Caco-2 (cell line): ENCODE results near the gene AVEN. TPM values are rescaled to one million over a fixed set of nuclear protein-coding genes. Genes with fewer than 3 reads are reported as not detected.

Experiments
- BruUV-seq: library from RNA; stranded (reverse); fragments of 400-500 nt; replicated peaks from 2 replicates; lab custom pipeline; 2021; lab: Mats Ljungman, UMichigan
- CTCF ChIA-PET: fragments of 300-600 bp; sonication (Branson Sonifier 250); formaldehyde crosslinking; loops from one replicate; lab custom pipeline; 2022; ENCODE audit warnings: antibody characterized with exemption; lab: Charles Lee
- POLR2A ChIA-PET: fragments of 300-600 bp; sonication (Branson Sonifier 250); formaldehyde crosslinking; loops from one replicate; lab custom pipeline; 2022; ENCODE audit warnings: antibody characterized with exemption; lab: Charles Lee
- DNase-seq, 2 experiments: peaks; one replicate each; pipeline versions ENCODE4 v3.0.0 to v3.0.0-alpha.2; 2020 to 2022
- H3K27me3 ChIP-seq: replicated peaks from 2 replicates; pipeline ENCODE4 v1.6.0; 2011; ENCODE audit warnings: low read length; ENCODE audit not compliant: control insufficient read depth, insufficient read depth
- H3K36me3 ChIP-seq: 2 replicates; pipeline ENCODE4 v1.5.1; 2011; ENCODE audit warnings: low read length; ENCODE audit not compliant: control insufficient read depth, insufficient read depth
- H3K4me1 ChIP-seq: fragments of 250-450 bp; sonication (Bioruptor Pico); 2 replicates; pipeline ENCODE4 v1.5.1; 2020; ENCODE audit warnings: mild to moderate bottlenecking
- H3K4me3 ChIP-seq: 2 replicates; pipeline ENCODE4 v1.5.1; 2011; ENCODE audit warnings: low read depth, mild to moderate bottlenecking, control low read depth, low read length
- H3K9me3 ChIP-seq: fragments of 250-450 bp; sonication (Bioruptor Pico); 2 replicates; pipeline ENCODE4 v1.5.1; 2020; ENCODE audit warnings: mild to moderate bottlenecking, moderate library complexity
- H3K27ac Mint-ChIP-seq: one replicate; pipeline ENCODE4 v1.8.0; 2022; ENCODE audit warnings: mixed read lengths; ENCODE audit not compliant: unreplicated experiment
- H3K27me3 Mint-ChIP-seq: one replicate; pipeline ENCODE4 v1.8.0; 2022; ENCODE audit warnings: mixed read lengths; ENCODE audit not compliant: insufficient read depth, unreplicated experiment
- H3K36me3 Mint-ChIP-seq: one replicate; pipeline ENCODE4 v1.8.0; 2022; ENCODE audit warnings: mild to moderate bottlenecking, mixed read lengths; ENCODE audit not compliant: insufficient read depth, unreplicated experiment
- H3K4me1 Mint-ChIP-seq: one replicate; pipeline ENCODE4 v1.8.0; 2022; ENCODE audit warnings: low read depth, mixed read lengths; ENCODE audit not compliant: unreplicated experiment
- H3K4me3 Mint-ChIP-seq: one replicate; pipeline ENCODE4 v1.8.0; 2022; ENCODE audit warnings: mild to moderate bottlenecking, moderate library complexity, mixed read lengths; ENCODE audit not compliant: unreplicated experiment
- H3K9me3 Mint-ChIP-seq: one replicate; pipeline ENCODE4 v1.8.0; 2022; ENCODE audit warnings: mixed read lengths; ENCODE audit not compliant: unreplicated experiment
- CTCF ChIP-seq, 2 experiments: fragments of 200-600 bp in 1 of 2; IDR thresholded peaks; 1 replicate in 1 of 2; 2 replicates in 1 of 2; pipeline versions ENCODE4 v1.5.1 to v1.8.0; 2011 to 2022; ENCODE audit warnings: antibody characterized with exemption in 1 of 2, control low read depth in 1 of 2, inconsistent platforms in 1 of 2, low read depth in 1 of 2, low read length in 1 of 2, mild to moderate bottlenecking in 1 of 2, moderate library complexity in 1 of 2; ENCODE audit not compliant: insufficient read depth in 1 of 2, severe bottlenecking in 1 of 2, unreplicated experiment in 1 of 2
- intact Hi-C: fragments of 100-400 bp; cut with micrococcal nuclease; formaldehyde crosslinking; loops from one replicate; pipeline ENCODE4 v1.10.0; 2022; ENCODE audit not compliant: unreplicated experiment
- total RNA-seq: library from RNA; stranded (reverse); gene quantifications from 2 replicates; pipeline ENCODE4 v1.2.3, GENCODE V29; 2022

The AVEN gene
- total RNA-seq, 1 experiment from 2014 or later: 8.7 TPM

GRCh38 chr15:33941279-33942063 is 97.5 kb downstream of the AVEN start:
- BruUV-seq: no TSS peak
- H3K36me3 Mint-ChIP-seq: no peaks in the 10 kb centered on the region
- H3K4me3 ChIP-seq: no peak overlapping the region

GRCh38 chr15:33934921-33935320 is 104.1 kb downstream of the AVEN start:
- ChIA-PET POLR2A (no interaction called here), CTCF (no interaction called here)
- DNase-seq: no peak
- Mint-ChIP-seq H3K36me3 (no peaks in the 10 kb centered on the region), H3K4me1 (no peaks in the 10 kb centered on the region), H3K9me3 (no peaks in the 10 kb centered on the region), H3K4me3 (no peak overlapping the region), H3K27ac (no peak overlapping the region), H3K27me3 (no peaks in the 10 kb centered on the region)
- Histone ChIP-seq H3K27me3 (no peaks in the 10 kb centered on the region), H3K4me3 (no peak overlapping the region), H3K4me1 (no peaks in the 10 kb centered on the region), H3K9me3 (no peaks in the 10 kb centered on the region), H3K36me3 (no peaks in the 10 kb centered on the region)
- BruUV-seq: no TSS peak
- no peak for TF ChIP-seq CTCF (IDR thresholded peaks at IDR 0.05; ENCODE audit: insufficient read depth in 1 of 2, low read depth in 1 of 2, low read length in 1 of 2, severe bottlenecking in 1 of 2, unreplicated experiment in 1 of 2)
- intact Hi-C loops: loop anchor here (5.0 kb wide), 1 partner anchor 277 kb away; the partner anchor contains the start of gene KATNBL1

More at GRCh38 chr15:33941279-33942063, 97.5 kb downstream of the AVEN start:
- no peaks in the 10 kb centered on the region for H3K9me3 Mint-ChIP-seq
- DNase-seq: no peak
- no peak overlapping the region for H3K27ac Mint-ChIP-seq
- no peaks in the 10 kb centered on the region for H3K9me3 ChIP-seq
- no peaks in the 10 kb centered on the region for H3K27me3 Mint-ChIP-seq
- no peaks in the 10 kb centered on the region for H3K27me3 ChIP-seq
- intact Hi-C loops: no loop called here
- no peaks in the 10 kb centered on the region for H3K36me3 ChIP-seq
- CTCF ChIA-PET: no interaction called here
- POLR2A ChIA-PET: no interaction called here
- TF ChIP-seq CTCF (IDR thresholded peaks at IDR 0.05; ENCODE audit: insufficient read depth in 1 of 2, low read depth in 1 of 2, low read length in 1 of 2, severe bottlenecking in 1 of 2, unreplicated experiment in 1 of 2): no peak
- H3K4me1 ChIP-seq: no peaks in the 10 kb centered on the region
- no peaks in the 10 kb centered on the region for H3K4me1 Mint-ChIP-seq
- no peak overlapping the region for H3K4me3 Mint-ChIP-seq

DNA sequence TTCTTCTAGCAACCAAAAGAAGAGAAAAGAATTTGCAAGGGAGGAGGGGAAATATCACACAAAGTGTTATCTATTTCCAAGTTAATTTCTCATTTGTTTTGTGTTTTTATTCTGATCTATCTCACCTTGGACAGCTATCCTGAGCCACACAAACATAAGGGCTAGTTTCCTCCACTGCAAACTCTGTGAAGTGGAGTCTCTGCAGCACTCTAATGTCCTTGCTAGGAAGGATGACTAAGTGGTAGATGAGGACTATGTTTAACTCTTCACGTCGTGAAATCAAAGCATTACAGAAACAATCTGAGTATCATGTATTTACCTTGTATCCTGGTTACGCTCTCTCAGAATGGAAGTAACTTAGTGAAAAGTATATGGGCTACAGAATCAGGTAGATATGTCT is 104.6 kb downstream of the AVEN start:
- ChIA-PET POLR2A (no interaction called here), CTCF (no interaction called here)
- no peaks in the 10 kb centered on the region for H3K4me1 Mint-ChIP-seq
- DNase-seq: no peak
- Histone ChIP-seq H3K36me3 (no peaks in the 10 kb centered on the region), H3K4me3 (no peak overlapping the region), H3K27me3 (no peaks in the 10 kb centered on the region), H3K9me3 (no peaks in the 10 kb centered on the region), H3K4me1 (no peaks in the 10 kb centered on the region)
- H3K27ac Mint-ChIP-seq: no peak overlapping the region
- intact Hi-C loops: no loop called here
- H3K9me3 Mint-ChIP-seq: no peaks in the 10 kb centered on the region
- BruUV-seq: no TSS peak
- no peaks in the 10 kb centered on the region for H3K27me3 Mint-ChIP-seq
- no peak overlapping the region for H3K4me3 Mint-ChIP-seq
- no peaks in the 10 kb centered on the region for H3K36me3 Mint-ChIP-seq
- no peak for TF ChIP-seq CTCF (IDR thresholded peaks at IDR 0.05; ENCODE audit: insufficient read depth in 1 of 2, low read depth in 1 of 2, low read length in 1 of 2, severe bottlenecking in 1 of 2, unreplicated experiment in 1 of 2)
